HepG2 (cell line): ENCODE data around the gene SEMA3C. TPM values are rescaled to one million over a fixed set of nuclear protein-coding genes. Genes with fewer than 3 reads are reported as not detected.

Experiments
- ATAC-seq: fragments of 200-7000 bp; cut with Tn5 transposase; 3 replicates; pipeline ENCODE4 v1.9.1; 2020; ENCODE audit warnings: mild to moderate bottlenecking, moderate library complexity
- BruUV-seq: library from RNA; stranded (reverse); fragments of 400-500 nt; replicated peaks from 2 replicates; lab custom pipeline; 2021; lab: Mats Ljungman, UMichigan
- CTCF ChIA-PET: fragments of 300-600 bp; formaldehyde crosslinking; extraction: SDS; loops from one replicate; lab custom pipeline; 2021; ENCODE audit warnings: low total read pairs, inconsistent platforms, low intra/inter-chr PET ratio; lab: Yijun Ruan, JAX
- POLR2A ChIA-PET: fragments of 350-600 bp; sonication (Branson Sonifier 250); formaldehyde crosslinking; loops from one replicate; lab custom pipeline; 2020; ENCODE audit warnings: antibody characterized with exemption, inconsistent platforms; lab: Yijun Ruan, JAX
- DNase-seq: peaks from one replicate; pipeline ENCODE4 v3.0.0-alpha.2; 2015; ENCODE audit warnings: low spot score
- FAIRE-seq: peaks from 3 replicates; lab custom pipeline; 2011; peaks lifted over from hg19 to GRCh38; lab: Jason Lieb, UNC
- H2AFZ ChIP-seq: one replicate; pipeline ENCODE4 v1.6.1; 2011; ENCODE audit warnings: low read length, inconsistent platforms
- H3K27ac ChIP-seq: fragments of 300-600 bp; 3 replicates; pipeline ENCODE4 v1.8.0; 2011; ENCODE audit warnings: mixed run types, mild to moderate bottlenecking, mixed read lengths, low read length, inconsistent platforms; ENCODE audit not compliant: insufficient read depth; ENCODE audit errors: extremely low read length
- H3K27me3 ChIP-seq, 2 experiments: fragments of 200-600 bp in 1 of 2; 2 replicates in 1 of 2; 3 replicates in 1 of 2; pipeline versions ENCODE4 v1.6.0 to v1.8.0; 2011; ENCODE audit warnings: low read length in 2 of 2, mild to moderate bottlenecking in 2 of 2, moderate library complexity in 2 of 2, inconsistent platforms in 1 of 2; ENCODE audit not compliant: insufficient read depth in 2 of 2, control insufficient read depth in 1 of 2
- H3K36me3 ChIP-seq, 2 experiments: fragments of 200-600 bp in 1 of 2; replicated peaks in 1 of 2; 2 replicates in 1 of 2; 3 replicates in 1 of 2; pipeline versions ENCODE4 v1.5.1 to v1.8.0; 2011; ENCODE audit warnings: low read length in 2 of 2, inconsistent platforms in 1 of 2; ENCODE audit not compliant: insufficient read depth in 2 of 2, control insufficient read depth in 1 of 2
- H3K4me1 ChIP-seq: 2 replicates; pipeline ENCODE4 v1.5.1; 2012; ENCODE audit warnings: low read length, inconsistent platforms; ENCODE audit not compliant: insufficient read depth
- H3K4me2 ChIP-seq: 2 replicates; pipeline ENCODE4 v1.6.0; 2011; ENCODE audit warnings: low read depth, low read length, inconsistent platforms
- H3K4me3 ChIP-seq, 3 experiments: fragments of 200-600 bp in 1 of 3; sonication (generic), shearing (Covaris generic) in 1 of 3; replicated peaks in 1 of 3; 2 replicates each; pipeline ENCODE4 v1.5.1; 2011 to 2016; ENCODE audit warnings: low read length in 3 of 3, inconsistent platforms in 2 of 3, low read depth in 2 of 3, mild to moderate bottlenecking in 2 of 3, control low read depth in 1 of 3, mixed read lengths in 1 of 3; ENCODE audit not compliant: insufficient read depth in 1 of 3
- H3K79me2 ChIP-seq: one replicate; pipeline ENCODE4 v1.6.1; 2011; ENCODE audit warnings: low read length, inconsistent platforms; ENCODE audit not compliant: insufficient read depth
- H3K9ac ChIP-seq: 2 replicates; pipeline ENCODE4 v1.6.0; 2011; ENCODE audit warnings: mild to moderate bottlenecking, low read depth, low read length, inconsistent platforms; ENCODE audit not compliant: insufficient read depth
- H3K9me3 ChIP-seq: 2 replicates; pipeline ENCODE4 v1.5.1; 2012; ENCODE audit warnings: mild to moderate bottlenecking, low read length
- H4K20me1 ChIP-seq: 2 replicates; pipeline ENCODE4 v1.6.0; 2011; ENCODE audit warnings: inconsistent platforms, mild to moderate bottlenecking, low read length, moderate library complexity; ENCODE audit not compliant: insufficient read depth
- NR1H2 ChIP-seq: sonication (generic); formaldehyde crosslinking; IDR thresholded peaks from 2 replicates; pipeline ENCODE4 v1.8.1; 2022; ENCODE audit warnings: low read depth, missing genetic modification reagents, borderline replicate concordance
- TCF12 ChIP-seq, 2 experiments: fragments of 450-650 bp in 1 of 2; sonication (generic) in 1 of 2; formaldehyde crosslinking in 1 of 2; IDR thresholded peaks; 2 replicates each; pipeline versions ENCODE4 v1.6.1 to v1.8.0; 2017 to 2022; ENCODE audit warnings: antibody characterized with exemption in 1 of 2, mild to moderate bottlenecking in 1 of 2, missing genetic modification reagents in 1 of 2, moderate library complexity in 1 of 2
- ZNF362 ChIP-seq: sonication (generic); formaldehyde crosslinking; IDR thresholded peaks from 2 replicates; pipeline ENCODE4 v1.4.0; 2020; ENCODE audit warnings: missing genetic modification reagents, mild to moderate bottlenecking, borderline replicate concordance
- WGBS: methylation state at CpG from one replicate; pipeline ENCODE4 v1.1.6; 2017; ENCODE audit warnings: low lambda C conversion rate; 5-methylcytosine and 5-hydroxymethylcytosine counted together
- in situ Hi-C: cut with HindIII; loops from 2 replicates; pipeline ENCODE4 v1.10.0; 2017; ENCODE audit warnings: low pct_unique_long_range_greater_than_20kb; ENCODE audit not compliant: extremely low pct_ligation_motif_present
- intact Hi-C: fragments of 100-400 bp; cut with micrococcal nuclease; formaldehyde crosslinking; loops from one replicate; pipeline ENCODE4 v1.10.0; 2022; ENCODE audit not compliant: unreplicated experiment
- polyA plus RNA-seq, 8 experiments: library from polyadenylated mRNA; depleted of rRNA in 3 of 8; stranded (reverse) in 7 of 8; unstranded in 1 of 8; fragments of >200 nt; fragmentation: Illumina TruSeq in 4 of 8; extraction: Trizol in 4 of 8; gene quantifications; 2 replicates each; pipeline versions ENCODE4 v1.2.1 to v1.2.3, GENCODE V29; 2011 to 2016; ENCODE audit warnings: low read depth in 4 of 8, missing spikeins in 1 of 8, mixed read lengths in 1 of 8; ENCODE audit not compliant: insufficient read depth in 1 of 8
- total RNA-seq, 5 experiments: library from RNA; depleted of rRNA; stranded (reverse); fragments of >200 nt; fragmentation: Illumina TruSeq; extraction: Trizol; gene quantifications; 2 replicates each; pipeline ENCODE4 v1.2.3, GENCODE V29; 2016; ENCODE audit warnings: low read depth in 1 of 5
- TF ChIP-seq, protein P1 (sequence below): fragments of 450-650 bp; IDR thresholded peaks from 2 replicates; pipeline ENCODE4 v1.6.1; 2016
- TF ChIP-seq, protein P2 (sequence below): IDR thresholded peaks from 2 replicates; pipeline ENCODE4 v1.6.1; 2016; ENCODE audit warnings: low read depth, missing genetic modification reagents, missing compliant biosample characterization
- TF ChIP-seq, protein P3 (sequence below): sonication (generic); formaldehyde crosslinking; IDR thresholded peaks from 2 replicates; pipeline ENCODE4 v1.9.0; 2021; ENCODE audit warnings: mild to moderate bottlenecking, missing genetic modification reagents

The SEMA3C gene
- total and polyA plus RNA-seq, 2 of the 13 experiments (the other 11 are each of a cell fraction or from before 2014, with no cell fraction given): 0.05 to 0.13 TPM

DNA sequence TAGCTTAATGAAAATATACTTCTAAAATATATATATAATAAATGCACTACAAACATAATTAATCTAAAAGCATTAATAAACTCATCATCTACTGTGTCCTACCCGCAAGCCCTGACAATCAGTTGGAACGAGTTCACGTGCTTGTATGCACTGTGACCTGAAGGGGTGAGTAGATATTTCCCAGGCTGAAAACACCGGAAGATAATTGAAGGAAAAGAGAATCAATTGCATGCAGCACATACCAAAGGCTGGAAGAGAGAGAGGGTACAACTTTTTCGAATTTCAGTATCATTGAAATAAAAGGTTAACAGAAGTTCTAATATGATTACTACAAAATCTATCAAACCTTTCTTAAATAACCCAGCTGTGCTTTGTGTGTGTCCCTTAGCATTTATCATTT lies 94.6 kb downstream of the SEMA3C start (continued):
- TF ChIP-seq ZNF362 (CRISPR knock-in tag): no peak
- no peak for TF ChIP-seq NR1H2 (CRISPR knock-in tag)
- TF ChIP-seq, all 625 proteins: peak for 0

GRCh38 chr7:80823057-80823456 lies 95.8 kb downstream of the SEMA3C start:
- H3K79me2 ChIP-seq: no peaks in the 10 kb centered on the region
- no peaks in the 10 kb centered on the region for H3K36me3 ChIP-seq
- no TSS peak for BruUV-seq
- peak; percentile 4 for FAIRE-seq
- ChIA-PET POLR2A (no interaction called here), CTCF (no interaction called here)
- no peak overlapping the region for H3K4me3 ChIP-seq
- no peak overlapping the region for H3K9ac ChIP-seq
- H3K9me3 ChIP-seq: no peaks in the 10 kb centered on the region
- H3K4me1 ChIP-seq: no peaks in the 10 kb centered on the region
- no peak overlapping the region for H3K27ac ChIP-seq
- H2AFZ ChIP-seq: no peak overlapping the region
- under 1% methylated on average over 3 of the region's 3 CpGs for WGBS
- no peaks in the 10 kb centered on the region for H3K27me3 ChIP-seq
- in situ Hi-C loops: no loop called here
- peak; percentile 48; the same call in 1 of the 3 replicates for ATAC-seq
- intact Hi-C loops: no loop called here
- H3K4me2 ChIP-seq: no peak overlapping the region
- DNase-seq: peak; percentile 2
- H4K20me1 ChIP-seq: no peaks in the 10 kb centered on the region
- TF ChIP-seq, protein P1, sequence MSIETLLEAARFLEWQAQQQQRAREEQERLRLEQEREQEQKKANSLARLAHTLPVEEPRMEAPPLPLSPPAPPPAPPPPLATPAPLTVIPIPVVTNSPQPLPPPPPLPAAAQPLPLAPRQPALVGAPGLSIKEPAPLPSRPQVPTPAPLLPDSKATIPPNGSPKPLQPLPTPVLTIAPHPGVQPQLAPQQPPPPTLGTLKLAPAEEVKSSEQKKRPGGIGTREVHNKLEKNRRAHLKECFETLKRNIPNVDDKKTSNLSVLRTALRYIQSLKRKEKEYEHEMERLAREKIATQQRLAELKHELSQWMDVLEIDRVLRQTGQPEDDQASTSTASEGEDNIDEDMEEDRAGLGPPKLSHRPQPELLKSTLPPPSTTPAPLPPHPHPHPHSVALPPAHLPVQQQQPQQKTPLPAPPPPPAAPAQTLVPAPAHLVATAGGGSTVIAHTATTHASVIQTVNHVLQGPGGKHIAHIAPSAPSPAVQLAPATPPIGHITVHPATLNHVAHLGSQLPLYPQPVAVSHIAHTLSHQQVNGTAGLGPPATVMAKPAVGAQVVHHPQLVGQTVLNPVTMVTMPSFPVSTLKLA: no peak
- TF ChIP-seq, protein P2, sequence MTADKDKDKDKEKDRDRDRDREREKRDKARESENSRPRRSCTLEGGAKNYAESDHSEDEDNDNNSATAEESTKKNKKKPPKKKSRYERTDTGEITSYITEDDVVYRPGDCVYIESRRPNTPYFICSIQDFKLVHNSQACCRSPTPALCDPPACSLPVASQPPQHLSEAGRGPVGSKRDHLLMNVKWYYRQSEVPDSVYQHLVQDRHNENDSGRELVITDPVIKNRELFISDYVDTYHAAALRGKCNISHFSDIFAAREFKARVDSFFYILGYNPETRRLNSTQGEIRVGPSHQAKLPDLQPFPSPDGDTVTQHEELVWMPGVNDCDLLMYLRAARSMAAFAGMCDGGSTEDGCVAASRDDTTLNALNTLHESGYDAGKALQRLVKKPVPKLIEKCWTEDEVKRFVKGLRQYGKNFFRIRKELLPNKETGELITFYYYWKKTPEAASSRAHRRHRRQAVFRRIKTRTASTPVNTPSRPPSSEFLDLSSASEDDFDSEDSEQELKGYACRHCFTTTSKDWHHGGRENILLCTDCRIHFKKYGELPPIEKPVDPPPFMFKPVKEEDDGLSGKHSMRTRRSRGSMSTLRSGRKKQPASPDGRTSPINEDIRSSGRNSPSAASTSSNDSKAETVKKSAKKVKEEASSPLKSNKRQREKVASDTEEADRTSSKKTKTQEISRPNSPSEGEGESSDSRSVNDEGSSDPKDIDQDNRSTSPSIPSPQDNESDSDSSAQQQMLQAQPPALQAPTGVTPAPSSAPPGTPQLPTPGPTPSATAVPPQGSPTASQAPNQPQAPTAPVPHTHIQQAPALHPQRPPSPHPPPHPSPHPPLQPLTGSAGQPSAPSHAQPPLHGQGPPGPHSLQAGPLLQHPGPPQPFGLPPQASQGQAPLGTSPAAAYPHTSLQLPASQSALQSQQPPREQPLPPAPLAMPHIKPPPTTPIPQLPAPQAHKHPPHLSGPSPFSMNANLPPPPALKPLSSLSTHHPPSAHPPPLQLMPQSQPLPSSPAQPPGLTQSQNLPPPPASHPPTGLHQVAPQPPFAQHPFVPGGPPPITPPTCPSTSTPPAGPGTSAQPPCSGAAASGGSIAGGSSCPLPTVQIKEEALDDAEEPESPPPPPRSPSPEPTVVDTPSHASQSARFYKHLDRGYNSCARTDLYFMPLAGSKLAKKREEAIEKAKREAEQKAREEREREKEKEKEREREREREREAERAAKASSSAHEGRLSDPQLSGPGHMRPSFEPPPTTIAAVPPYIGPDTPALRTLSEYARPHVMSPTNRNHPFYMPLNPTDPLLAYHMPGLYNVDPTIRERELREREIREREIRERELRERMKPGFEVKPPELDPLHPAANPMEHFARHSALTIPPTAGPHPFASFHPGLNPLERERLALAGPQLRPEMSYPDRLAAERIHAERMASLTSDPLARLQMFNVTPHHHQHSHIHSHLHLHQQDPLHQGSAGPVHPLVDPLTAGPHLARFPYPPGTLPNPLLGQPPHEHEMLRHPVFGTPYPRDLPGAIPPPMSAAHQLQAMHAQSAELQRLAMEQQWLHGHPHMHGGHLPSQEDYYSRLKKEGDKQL (CRISPR knock-in tag): peak; percentile 14; the same call in 1 of the 2 replicates
- TF ChIP-seq TCF12 (IDR thresholded peaks at IDR 0.05) (no peak), TCF12 (CRISPR knock-in tag; IDR thresholded peaks at IDR 0.05) (no peak)
- TF ChIP-seq, protein P3, sequence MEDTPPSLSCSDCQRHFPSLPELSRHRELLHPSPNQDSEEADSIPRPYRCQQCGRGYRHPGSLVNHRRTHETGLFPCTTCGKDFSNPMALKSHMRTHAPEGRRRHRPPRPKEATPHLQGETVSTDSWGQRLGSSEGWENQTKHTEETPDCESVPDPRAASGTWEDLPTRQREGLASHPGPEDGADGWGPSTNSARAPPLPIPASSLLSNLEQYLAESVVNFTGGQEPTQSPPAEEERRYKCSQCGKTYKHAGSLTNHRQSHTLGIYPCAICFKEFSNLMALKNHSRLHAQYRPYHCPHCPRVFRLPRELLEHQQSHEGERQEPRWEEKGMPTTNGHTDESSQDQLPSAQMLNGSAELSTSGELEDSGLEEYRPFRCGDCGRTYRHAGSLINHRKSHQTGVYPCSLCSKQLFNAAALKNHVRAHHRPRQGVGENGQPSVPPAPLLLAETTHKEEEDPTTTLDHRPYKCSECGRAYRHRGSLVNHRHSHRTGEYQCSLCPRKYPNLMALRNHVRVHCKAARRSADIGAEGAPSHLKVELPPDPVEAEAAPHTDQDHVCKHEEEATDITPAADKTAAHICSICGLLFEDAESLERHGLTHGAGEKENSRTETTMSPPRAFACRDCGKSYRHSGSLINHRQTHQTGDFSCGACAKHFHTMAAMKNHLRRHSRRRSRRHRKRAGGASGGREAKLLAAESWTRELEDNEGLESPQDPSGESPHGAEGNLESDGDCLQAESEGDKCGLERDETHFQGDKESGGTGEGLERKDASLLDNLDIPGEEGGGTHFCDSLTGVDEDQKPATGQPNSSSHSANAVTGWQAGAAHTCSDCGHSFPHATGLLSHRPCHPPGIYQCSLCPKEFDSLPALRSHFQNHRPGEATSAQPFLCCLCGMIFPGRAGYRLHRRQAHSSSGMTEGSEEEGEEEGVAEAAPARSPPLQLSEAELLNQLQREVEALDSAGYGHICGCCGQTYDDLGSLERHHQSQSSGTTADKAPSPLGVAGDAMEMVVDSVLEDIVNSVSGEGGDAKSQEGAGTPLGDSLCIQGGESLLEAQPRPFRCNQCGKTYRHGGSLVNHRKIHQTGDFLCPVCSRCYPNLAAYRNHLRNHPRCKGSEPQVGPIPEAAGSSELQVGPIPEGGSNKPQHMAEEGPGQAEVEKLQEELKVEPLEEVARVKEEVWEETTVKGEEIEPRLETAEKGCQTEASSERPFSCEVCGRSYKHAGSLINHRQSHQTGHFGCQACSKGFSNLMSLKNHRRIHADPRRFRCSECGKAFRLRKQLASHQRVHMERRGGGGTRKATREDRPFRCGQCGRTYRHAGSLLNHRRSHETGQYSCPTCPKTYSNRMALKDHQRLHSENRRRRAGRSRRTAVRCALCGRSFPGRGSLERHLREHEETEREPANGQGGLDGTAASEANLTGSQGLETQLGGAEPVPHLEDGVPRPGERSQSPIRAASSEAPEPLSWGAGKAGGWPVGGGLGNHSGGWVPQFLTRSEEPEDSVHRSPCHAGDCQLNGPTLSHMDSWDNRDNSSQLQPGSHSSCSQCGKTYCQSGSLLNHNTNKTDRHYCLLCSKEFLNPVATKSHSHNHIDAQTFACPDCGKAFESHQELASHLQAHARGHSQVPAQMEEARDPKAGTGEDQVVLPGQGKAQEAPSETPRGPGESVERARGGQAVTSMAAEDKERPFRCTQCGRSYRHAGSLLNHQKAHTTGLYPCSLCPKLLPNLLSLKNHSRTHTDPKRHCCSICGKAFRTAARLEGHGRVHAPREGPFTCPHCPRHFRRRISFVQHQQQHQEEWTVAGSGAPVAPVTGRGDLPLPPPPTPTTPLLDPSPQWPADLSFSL: no peak
